Hypothalamus (tissue), 51 donors: Measurements from ENCODE around the gene SCD5.

Experiments
- DNase-seq, 51 donors: peaks; one replicate each; lab custom pipeline; 2025; lab: John Stamatoyannopoulos, UW

Gene SCD5

GRCh38 chr4:82606622-82607021 lies 192.0 kb downstream of the SCD5 start:
- no peak for DNase-seq

DNA sequence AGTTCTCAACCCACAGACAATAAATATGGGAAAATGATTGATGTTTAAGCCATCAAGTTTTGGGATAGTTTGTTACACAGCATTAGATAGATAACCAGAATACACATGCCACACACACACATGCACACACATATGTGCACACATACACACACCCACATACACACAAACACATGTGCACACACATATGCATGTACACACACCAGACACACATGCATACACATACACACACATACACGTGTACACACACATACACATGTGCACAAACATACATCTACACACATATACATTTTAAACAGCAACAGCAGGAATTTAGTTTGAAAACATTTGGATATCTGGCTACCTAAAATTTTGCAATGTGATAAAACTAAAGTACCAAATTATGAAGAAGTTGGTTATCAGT lies 194.1 kb downstream of the SCD5 start:
- DNase-seq, result no peak

- no peak for DNase-seq
Measured at GRCh38 chr4:82601242-82602015, 197.2 kb downstream of the SCD5 start.

GRCh38 chr4:82599336-82599735 lies 199.3 kb downstream of the SCD5 start:
- no peak for DNase-seq

- DNase-seq, result no peak
Measured at GRCh38 chr4:82594456-82594855, 204.1 kb downstream of the SCD5 start.

GRCh38 chr4:82593411-82593810 lies 205.2 kb downstream of the SCD5 start:
- DNase-seq, result no peak

DNA sequence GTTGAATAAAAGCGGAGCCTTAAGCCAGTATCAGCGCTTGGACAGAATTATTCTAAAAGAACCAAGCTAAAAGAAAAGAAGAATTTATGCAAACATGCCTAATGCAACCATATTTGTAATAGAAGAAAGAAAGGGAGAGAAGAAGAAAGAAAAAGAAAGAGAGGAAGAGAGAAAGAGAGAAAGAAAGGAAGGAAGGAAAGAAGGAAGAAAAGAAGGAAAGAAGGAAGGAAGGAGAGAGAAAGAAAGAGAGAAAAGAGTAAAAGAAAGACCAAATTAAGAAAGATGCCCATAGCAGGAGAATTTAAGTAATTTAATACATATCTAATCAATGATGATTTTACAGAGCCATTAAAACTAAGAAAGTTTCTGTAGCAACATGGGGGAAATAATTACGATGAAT lies 206.0 kb downstream of the SCD5 start:
- no peak for DNase-seq

GRCh38 chr4:82591592-82591991 lies 207.0 kb downstream of the SCD5 start:
- DNase-seq, result no peak

DNA sequence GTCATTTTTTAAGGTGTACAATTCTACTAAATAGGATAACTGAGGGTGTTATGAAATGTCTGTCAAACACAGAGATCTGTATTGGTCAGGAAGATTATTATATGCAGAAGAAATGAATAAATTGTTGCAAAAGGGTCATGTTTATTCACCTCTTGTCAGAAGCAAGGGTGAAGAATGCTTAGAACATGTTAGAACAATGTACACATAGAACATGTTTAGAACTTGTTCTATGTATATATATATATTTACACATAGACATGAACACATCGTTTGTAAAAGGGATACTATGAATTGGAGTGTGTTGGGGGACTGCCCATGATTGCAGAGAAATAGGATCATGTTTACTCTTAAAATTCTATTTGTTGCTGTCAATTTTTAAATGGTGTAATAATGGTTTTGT lies 208.8 kb downstream of the SCD5 start:
- no peak for DNase-seq

GRCh38 chr4:82588771-82589270 lies 209.8 kb downstream of the SCD5 start:
- DNase-seq, result no peak

- DNase-seq, result no peak
Measured at GRCh38 chr4:82587826-82588540, 210.6 kb downstream of the SCD5 start.

DNA sequence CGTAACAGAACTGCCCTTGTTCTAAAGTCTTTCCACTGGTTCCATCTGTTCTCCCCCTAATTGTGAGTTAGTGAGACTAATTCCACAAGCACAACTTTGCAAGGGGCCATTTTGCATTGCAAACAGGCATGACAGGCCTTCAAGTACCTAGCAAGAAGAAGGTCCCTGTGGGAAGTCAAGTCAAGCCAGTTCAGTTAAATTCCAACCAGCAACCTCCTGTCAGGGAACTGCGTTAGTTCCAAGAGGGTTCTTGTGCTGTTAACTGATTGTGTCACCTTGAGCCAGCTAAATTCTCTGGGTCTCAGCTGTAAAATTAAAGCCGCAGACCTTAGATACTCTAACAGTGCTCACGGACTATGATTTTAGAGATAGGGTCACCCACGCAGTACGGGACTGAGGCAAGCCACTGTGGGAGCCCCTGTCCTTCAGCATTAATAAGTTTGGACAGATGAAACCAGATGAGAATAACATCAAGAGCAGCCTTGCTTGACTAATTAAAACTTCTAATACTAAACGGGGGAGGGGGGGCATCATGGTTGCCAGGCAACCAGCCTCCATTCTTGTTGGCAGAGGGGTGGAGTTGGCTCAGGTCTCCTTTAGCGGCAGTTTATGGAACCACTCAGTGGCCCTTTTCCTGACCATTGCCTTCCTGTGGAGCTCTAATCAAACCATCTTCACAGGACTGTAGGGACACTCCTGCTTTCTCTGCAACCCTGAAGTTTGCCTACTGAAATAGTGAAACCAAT lies 212.7 kb downstream of the SCD5 start:
- DNase-seq, result peak in 10 of 51 donors; percentile 1 to 9 (median 5)

DNA sequence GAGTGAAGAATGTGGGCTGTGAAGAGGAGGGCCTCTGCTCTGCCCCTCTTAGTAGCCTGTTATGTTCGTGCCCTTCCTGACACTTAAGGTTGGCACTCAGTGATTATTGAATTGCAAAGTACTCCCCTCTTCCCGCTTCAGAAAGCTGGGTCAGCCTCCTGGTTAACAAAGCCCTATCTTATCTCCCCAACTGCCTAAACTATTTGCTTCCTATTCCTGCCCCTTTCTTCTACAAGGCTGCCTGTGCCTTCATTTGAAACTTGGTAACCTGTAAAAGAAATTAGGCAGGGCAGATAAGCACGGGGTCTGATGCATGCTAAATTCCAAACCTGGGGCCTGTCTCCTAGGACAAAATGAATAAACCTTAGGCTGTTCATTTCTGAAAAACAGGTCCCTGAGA lies 213.7 kb downstream of the SCD5 start:
- DNase-seq, result no peak

DNA sequence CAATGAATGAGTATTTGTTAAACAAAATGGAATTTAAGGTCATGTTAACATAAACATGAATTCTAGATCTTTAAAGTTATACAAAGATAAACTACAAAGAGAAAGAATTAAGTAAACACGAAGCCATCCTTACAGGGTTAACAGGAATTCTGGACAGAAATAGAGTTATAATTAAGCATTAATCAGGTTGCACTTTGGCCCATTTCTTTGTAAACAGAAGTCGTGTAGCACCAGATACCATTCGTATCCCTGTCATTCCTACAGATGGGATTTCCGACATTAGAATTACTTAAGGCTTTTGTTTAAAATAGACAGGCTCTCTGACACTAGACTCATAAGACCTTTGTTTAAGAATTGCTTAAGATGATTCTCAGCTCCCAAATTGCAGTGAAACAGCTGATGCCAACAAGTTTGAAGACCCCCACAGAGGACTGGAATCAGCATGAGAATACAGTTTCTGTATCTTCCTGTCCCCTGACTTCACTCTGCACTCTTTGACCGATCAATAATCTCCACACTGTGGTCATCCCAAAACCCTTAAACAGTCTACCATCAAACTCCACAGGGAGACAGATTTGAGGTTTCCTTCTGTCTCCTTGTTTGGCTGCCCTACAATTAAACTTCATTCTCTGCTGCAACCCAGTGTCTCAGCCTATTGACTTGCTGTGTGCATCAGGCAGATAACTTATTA lies 214.6 kb downstream of the SCD5 start:
- DNase-seq, result no peak

DNA sequence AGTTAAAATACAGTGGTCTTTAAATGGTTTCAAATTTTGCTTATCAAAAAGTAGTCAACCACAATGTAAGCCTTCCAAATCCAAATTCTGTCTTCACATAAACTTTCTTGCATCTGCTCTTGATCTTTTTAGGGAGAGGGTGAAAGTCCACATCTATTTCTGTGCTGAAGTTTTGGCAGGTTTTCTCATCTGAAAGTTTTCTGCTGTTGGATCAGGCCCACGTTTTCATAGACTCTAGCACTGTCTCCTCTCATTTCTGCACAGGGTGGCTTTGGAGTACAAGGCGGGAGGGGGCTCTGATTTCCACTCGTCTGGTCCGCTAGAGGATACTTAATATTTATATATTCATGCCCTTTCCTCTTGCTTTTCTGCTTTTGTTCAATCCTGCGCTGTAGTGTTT lies 218.7 kb downstream of the SCD5 start:
- no peak for DNase-seq
